ENCODE results near the gene ULBP1.
"Not testable (repeated sequence)": the region's sequence is repeated elsewhere in the genome, so short reads cannot be mapped to it uniquely, and the experiment has no call there.

Gene ULBP1

DNA sequence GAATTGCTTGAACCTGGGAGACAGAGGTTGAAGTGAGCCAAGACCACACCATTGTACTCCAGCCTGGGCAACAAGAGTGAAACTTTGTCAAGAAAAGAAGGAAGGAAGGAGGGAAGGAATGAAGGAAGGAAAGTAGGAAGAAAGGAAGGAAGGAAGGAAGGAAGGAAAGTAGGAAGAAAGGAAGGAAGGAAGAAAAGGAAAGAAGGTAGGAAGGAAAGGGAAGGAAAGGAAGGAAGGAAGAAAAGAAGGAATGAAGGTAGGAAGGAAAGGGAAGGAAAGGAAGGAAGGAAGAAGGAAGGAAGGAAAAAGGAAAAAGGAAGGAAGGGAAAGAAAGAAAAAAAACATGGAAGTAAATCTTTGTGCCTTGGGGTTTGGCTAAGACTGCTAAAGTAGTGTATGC is 11.7 kb downstream of the ULBP1 start:
- no peak for DNase-seq (ENCODE audit: low spot score)

DNA sequence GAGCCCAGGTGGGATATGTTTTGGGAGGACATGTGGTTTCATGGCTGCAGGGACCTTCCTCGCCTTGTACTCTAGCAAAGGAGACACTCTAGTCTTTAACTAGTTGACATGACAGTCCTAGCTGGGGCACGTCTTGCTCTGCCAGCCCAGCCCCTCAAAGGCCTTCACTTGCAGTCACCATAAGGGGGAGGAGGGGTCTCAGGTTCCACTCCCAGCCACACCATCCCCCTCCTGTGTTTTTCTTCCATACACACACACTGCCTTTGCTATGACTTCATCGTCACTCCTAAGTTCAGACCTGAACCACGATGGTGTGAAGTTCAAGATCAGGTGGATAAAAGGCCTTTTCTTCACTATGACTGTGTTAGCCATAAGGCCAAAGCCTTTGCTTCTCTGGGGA is 13.5 kb downstream of the ULBP1 start:
- DNase-seq (ENCODE audit: low spot score) = no peak

- no peak for DNase-seq (ENCODE audit: low spot score)
These were observed 14.9 kb downstream of the ULBP1 start for GRCh38 chr6:149978610-149979009.

- no peak for DNase-seq (ENCODE audit: low spot score)
These were observed 15.6 kb downstream of the ULBP1 start for GRCh38 chr6:149979293-149979692.

DNA sequence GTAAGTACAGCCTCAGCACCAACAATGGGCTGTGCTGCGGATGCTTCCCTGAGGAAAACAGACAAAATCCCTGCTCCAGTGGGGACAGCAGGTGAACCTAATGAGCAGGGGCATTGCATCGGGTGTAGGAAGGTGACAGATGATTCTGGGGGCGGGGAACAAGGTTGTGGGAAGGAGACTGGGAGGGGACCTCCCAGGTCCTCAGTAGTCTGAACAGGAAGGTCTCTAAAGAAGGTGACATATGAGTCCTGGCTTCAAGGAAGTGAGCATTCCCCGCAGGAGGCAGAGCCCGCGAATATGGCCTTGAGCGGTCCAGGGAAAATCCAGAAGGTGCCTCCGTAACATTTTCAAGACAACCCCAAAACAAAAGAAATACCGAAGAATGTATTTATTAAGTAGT is 19.4 kb downstream of the ULBP1 start:
- DNase-seq (ENCODE audit: low spot score) = no peak

GRCh38 chr6:149984773-149985172 is 21.0 kb downstream of the ULBP1 start:
- DNase-seq (ENCODE audit: low spot score) = no peak

DNA sequence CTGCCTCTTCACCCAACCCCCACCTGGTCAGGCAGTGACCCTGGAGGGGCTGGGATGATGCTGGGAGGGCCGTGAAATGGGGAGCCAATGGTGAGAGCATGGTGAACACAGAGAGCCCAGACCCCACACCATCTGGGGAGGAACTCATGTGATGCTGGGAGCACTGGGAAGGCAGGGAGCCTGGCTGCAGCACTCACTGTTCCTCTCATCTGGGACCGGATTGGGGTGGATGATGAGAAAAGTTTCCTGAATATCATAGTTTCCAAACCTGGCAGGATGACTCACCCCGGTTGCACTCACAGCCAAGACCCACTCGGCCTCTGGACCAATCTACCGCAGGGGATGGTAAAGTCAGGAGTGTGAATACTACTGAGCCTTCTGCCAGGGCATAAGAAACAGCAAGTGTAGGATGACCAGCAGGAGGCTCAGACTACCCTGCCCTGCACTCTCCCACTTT is 21.8 kb downstream of the ULBP1 start:
- no peak for DNase-seq (ENCODE audit: low spot score)

DNA sequence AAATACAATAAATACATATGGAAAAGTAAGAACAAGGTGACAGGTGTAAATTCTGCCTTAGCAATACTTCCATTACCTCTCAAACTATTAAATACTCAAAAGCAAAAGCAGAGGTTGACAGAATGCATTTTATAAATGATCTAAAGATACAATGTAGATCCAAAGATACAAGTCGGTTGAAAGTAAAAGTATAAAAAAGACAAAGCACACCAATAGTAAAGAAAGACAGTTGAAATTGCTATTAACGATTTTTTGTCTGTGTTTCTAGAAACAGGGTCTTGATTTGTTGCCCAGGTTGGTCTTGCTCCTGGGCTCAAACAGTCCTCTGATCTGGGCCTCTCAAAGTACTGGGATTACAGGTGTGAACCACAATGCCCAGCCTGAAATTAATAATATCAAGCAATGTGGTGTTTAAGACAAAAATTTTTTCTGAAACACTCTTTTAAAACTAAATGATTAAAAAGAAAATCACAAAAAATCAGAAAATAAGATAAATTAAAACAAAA is 23.9 kb downstream of the ULBP1 start:
- DNase-seq (ENCODE audit: low spot score) = no peak

DNA sequence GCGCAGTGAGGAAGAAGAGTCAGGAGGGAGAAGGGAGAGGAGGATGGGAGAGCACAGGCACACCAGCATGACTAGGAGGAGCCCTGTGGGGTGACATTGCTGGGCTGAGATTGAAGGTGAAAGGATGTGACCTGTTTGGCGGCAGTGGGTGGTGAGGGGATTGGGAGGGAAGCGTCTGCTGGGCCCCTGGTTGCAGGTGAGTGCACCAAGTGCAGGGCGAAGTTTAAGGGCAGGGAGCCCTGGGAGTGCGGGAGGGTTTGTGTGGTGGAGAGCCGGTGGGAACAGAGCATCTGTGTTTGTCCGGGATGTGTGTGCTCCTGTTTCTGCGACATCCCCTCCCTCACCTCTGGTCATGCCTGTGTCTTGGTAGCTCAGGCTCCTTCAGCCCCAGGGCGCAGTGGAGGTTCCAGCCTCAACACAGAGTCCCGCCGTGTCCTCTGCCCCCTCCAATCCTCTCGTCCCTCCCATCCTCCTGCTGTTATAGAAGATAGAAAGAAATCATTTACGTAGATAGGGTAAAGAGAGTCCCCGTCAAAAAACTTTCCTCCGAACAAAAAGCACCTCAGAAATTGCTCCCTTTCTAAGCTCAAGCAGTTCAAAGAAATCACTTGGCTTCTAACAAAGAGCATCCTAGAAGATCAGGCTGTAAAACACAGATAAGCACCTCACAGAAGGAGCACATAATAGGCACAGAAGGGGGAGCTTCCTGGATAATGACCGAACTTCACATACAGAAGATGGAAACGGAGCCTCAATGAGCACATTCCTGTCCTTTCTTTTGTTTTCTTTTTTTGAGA is 25.0 kb downstream of the ULBP1 start:
- DNase-seq (ENCODE audit: low spot score) = no peak

DNA sequence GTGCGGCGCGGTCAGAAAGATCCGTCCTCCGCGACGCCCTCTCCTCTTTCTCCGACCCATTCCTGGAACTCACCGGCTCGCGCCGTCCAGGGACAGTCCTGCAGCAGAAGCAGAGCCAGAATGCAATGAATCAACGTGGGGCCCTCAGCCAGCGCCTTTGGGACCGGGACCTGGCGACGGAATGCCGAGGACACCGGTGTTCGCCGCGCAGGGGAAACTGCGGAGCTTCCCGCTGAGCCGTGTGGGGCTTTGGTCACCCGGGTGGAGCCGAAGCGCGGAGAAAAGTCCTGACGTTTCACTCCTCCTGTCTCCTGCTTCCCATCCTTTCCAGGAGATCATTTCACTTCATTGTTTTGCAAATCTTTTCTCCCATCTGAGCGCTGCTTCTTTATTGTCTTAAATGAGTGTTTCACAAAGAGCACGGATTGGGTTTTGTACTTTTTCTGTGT is 26.5 kb downstream of the ULBP1 start:
- DNase-seq (ENCODE audit: low spot score) = no peak

DNA sequence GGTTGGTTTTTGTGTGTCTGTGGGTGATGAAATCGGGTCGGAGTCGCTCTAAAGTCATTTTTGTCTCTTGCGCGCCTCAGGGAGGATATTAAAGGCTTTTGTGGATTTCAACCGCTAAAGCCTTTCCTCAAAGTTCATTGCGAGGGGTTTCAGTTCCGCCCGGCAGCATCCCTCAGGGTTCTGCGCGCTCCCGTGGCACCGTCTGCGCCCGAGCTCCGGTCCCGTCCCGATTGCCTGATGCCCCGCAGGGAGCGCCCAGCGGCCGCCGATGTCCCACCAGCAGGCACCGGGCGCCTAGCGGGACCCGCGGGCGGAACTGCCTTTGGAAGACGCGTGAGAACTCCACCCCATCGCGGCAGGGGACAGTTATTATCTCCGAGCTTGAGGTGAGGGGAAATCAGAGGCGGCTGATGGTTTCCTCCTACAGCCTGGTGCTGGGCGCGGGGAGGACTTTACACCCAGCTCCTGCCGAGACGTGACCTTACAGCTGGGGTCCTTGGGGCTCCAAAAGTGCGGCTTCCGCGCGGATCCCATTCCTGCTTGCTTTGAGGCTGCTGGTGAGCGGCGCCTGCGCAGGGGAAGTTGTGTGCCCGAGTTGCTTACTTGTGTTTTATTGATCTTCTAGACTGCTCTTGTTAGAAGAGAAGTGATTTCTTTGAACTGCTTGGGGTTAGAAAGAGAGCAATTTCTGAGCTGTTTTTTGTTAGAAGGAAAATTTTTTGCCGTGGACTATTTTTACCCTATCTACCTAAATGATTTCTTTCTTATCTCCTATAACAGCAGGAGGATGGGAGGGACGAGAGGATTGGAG is 27.1 kb downstream of the ULBP1 start:
- DNase-seq (ENCODE audit: low spot score) = no peak

DNA sequence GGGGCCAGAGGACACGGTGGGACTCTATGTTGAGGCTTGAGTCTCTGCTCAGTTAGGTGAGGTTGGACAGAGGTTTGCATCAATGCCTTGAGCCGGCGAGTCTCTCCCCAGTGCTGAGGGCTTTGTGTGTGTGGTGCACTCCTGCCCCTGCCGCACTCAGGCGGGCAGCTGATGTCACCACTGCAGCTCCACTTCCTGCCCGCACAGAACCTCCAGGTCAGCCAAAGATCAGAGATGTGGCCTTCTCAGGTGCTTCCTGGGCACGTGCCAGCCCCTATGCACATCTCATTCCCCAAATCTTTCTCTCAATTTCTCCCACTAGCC is 27.7 kb downstream of the ULBP1 start:
- DNase-seq (ENCODE audit: low spot score) = not testable (repeated sequence)

DNA sequence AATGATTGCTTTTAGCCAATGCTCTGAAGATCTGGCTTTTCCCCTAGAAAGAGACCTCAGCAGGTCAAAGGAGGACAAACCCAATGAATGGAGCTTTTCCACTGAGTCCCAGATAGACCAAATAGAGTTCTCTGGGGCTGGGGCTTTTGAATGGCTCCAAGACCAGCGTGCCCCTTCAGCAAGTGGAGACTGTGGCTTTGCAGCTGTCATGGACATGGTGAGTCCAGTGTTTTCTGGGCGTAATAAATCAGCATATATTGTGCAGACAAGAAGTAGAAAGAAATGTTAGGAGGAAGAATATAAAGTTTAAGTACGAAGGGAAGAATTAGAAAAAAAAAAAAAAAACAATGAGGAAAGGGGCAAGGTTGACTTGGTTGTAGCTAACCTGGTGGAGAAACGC is 28.1 kb downstream of the ULBP1 start:
- no peak for DNase-seq (ENCODE audit: low spot score)

DNA sequence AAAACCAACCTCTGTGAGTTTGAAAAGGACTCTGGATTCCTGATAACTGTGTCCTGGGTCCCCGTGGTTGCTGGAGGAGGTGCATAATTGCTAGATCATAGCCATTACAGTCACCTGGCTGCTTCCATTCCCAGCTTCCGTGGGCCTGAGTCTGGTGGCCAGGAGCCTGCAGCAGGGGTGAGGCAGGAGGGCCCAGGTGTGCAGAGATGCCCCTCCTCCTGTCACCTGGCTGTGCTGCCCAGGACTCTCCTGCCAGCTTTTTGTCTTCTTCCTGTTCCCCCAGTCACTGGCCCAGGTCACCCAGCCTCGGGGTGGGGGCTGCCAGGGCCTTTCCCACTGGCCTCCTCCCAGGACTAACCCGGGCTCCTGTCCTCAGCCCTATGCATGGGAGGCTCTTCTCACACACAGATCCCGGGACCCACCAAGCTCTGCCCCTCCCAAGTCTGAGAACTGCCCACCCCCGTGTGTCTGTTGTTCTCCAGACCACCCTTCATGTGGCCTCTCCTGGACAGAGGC is 31.6 kb downstream of the ULBP1 start:
- no peak for DNase-seq (ENCODE audit: low spot score)

- no peak for DNase-seq (ENCODE audit: low spot score)
These were observed 32.2 kb downstream of the ULBP1 start for GRCh38 chr6:149995971-149996370.

DNA sequence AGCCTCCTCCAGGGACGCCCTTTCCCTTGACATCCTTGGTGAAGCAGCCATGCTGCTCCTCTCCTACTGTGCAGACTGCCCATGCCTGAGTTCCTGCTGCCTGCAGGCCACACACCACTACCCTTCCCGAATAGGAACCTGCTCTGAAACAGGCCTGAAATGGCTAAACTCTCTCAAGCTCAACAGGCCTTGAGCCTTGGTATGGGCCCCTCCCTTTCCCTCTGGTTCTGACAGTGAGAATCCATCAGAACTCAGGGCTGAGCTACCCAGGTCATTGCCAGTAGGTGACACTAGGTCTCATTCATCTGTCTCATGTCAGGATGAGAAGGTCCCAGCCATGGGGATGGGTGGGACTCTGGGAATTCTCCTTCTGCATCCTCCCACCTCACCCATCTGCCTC is 35.9 kb downstream of the ULBP1 start:
- DNase-seq (ENCODE audit: low spot score) = no peak

DNA sequence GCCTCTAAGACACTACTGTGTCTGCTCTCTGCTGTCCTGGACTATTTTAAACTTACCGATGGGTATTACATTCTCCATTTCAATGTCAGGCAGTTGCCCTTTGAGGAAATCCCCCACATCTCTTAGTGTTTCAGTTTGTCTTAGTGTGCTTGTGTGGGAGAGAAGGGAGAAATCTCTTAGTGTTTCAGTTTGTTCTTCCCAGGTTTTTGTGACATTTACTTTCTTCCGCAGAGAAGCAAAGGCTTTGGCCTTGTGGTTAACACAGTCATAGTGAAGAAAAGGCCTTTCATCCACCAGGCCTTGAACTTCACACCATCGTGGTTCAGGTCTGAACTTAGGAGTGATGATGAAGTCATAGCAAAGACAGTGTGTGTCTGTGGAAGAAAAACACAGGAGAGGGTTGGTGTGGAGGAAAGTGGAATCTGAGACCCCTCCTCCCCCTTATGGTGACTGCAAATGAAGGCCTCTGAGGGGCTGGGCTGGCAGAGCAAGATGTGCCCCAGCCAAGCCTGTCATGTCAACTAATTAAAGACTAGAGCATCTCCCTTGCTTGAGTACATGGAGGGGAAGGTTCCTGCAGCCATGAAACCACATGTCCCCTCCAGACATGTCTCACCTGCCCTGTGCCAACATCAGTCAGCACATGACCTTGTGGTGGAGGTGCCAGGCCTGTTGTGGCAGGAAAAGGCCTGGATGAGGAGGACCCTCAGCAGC is 37.7 kb downstream of the ULBP1 start:
- no peak for DNase-seq (ENCODE audit: low spot score)

DNA sequence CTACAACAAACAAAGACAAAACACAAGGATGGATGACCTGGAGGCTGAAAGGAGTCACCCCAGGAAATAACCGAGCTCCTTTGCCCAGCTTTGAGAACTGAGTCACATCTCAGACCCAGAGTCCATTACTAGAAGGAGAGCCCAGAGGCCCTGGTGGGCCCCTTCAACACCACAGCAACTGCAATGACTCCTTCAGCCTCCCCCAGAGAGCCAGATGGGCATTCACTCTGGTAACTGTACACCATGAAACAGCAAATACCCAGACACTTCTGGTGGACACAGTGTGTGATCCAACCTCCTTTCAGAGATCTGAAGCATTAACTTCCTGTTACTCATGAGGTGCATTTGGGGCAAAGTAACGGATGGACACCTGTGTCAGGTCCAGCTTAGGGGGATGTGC is 39.0 kb downstream of the ULBP1 start:
- no peak for DNase-seq (ENCODE audit: low spot score)

DNA sequence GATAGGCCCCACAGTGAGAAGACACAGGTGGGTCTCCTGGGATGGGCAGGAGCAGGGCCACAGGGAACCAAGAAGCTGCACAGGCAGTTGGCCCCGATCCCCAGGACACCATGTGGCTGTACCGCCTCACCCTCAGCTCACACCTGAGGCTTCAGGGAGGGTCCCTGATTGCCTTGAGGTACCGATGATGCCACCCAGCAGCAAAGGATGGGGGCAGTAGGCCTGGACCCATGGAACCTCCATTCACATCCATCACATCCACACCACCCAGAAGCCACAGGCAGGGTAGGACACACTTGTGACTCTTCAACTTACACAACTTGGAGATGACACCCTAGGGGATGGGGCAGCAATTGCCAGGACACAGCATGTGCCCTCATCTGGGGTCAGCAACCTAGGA is 39.9 kb downstream of the ULBP1 start:
- not testable (repeated sequence) for DNase-seq (ENCODE audit: low spot score)

- no peak for DNase-seq (ENCODE audit: low spot score)
These were observed 40.5 kb downstream of the ULBP1 start for GRCh38 chr6:150004101-150004782.

GRCh38 chr6:150004783-150005717 is 41.3 kb downstream of the ULBP1 start:
- DNase-seq (ENCODE audit: low spot score) = peak; percentile 71

Measured in globus pallidus (tissue), 1 donor.